ENCODE data around the gene RPS6KC1.

GRCh38 chr1:213249395-213249794, 198.4 kb downstream of the RPS6KC1 start:
- TF ChIP-seq EZH2 (IDR thresholded peaks at IDR 0.05) (no peak), POLR2AphosphoS5 (IDR thresholded peaks at IDR 0.05; ENCODE audit: borderline replicate concordance, low read depth, low read length) (no peak), FOXP2 (optimal IDR thresholded peaks at IDR 0.05; ENCODE audit: control extremely low read depth, extremely low read length, insufficient read depth) (no peak)

Data from SK-N-MC (cell line).